ENCODE measurements around the gene DEFB121. TPM values are rescaled to one million over a fixed set of nuclear protein-coding genes. Genes with fewer than 3 reads are reported as not detected.

DEFB121 gene
- total and polyA plus RNA-seq, 10 of the 15 experiments (the other 5 are each of a cell fraction or from before 2014, with no cell fraction given): not detected

DNA sequence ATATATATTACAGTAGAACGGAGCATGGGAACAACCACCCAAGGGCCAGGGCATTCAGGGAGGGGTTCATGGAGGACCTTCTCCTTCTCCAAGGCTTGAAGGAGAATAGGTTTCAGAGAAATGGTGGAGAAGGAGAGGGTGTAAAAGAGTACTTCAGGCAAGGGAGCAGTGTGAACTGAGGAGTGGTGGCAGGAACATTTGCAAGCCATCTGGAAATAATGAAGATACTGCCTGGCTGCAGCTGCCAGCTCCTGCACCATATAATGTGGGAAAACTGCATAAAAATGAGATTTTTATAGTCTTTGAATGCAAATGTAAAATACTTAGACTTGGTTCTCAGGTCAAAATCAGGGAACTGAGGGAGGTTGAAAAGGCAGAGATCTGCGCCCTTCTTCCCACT is 9.6 kb upstream of the DEFB121 start (continued):
- TF ChIP-seq RFX5 (IDR thresholded peaks at IDR 0.05; ENCODE audit: low read depth, low read length) (no peak), MTA2 (IDR thresholded peaks at IDR 0.05; ENCODE audit: low read depth) (no peak)

DNA sequence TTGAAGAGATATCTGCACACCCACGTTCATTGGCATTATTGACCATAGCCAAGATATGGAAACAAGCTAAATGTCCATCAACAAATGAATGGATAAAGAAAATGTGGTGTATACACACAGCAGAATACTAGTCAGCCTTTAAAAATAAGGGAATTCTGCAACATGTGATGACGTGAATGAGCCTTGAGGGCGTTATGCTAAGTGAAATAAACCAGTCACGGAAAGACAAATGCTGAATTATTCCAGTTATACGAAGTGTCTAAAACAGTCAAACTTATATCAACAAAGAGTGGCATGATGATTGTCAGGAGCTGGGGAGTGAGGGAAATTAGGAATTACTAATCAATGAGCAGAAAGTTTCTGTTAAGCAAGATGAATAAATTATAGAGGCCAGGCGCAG is 8.4 kb upstream of the DEFB121 start:
- SMC1A ChIA-PET (ENCODE audit: uncharacterized antibody, unreplicated experiment): interaction anchor here (0.6 kb wide), 1 partner anchor 88 kb away, joined by 3 read pairs; no protein-coding TSS in a partner anchor
- no peaks in the 10 kb centered on the region for H4K20me1 ChIP-seq (ENCODE audit: control insufficient read depth, insufficient read depth)
- CTCF ChIA-PET: no interaction called here
- no peak overlapping the region for H3K4me3 ChIP-seq
- DNase-seq (ENCODE audit: low read depth, low spot score) (no peak), FAIRE-seq (no peak), ATAC-seq (no peak)
- in situ Hi-C loops (cut with MboI) (loop anchor here (5.0 kb wide), 1 partner anchor 48 kb away; no protein-coding TSS in a partner anchor), intact Hi-C loops (cut with micrococcal nuclease; ENCODE audit: unreplicated experiment) (no loop called here)
- no peaks in the 10 kb centered on the region for H3K79me2 ChIP-seq (ENCODE audit: control insufficient read depth, insufficient read depth, low read length)
- no peak overlapping the region for H3K9ac ChIP-seq (ENCODE audit: control insufficient read depth, insufficient read depth, low read length)
- no peak overlapping the region for H3K4me2 ChIP-seq (ENCODE audit: control insufficient read depth, insufficient read depth)
- RAD21 ChIA-PET (ENCODE audit: unreplicated experiment): no interaction called here
- no peaks in the 10 kb centered on the region for H3K9me3 ChIP-seq (replicated peaks; ENCODE audit: control insufficient read depth, insufficient read depth, low read length)
- no peak overlapping the region for H3K27ac ChIP-seq (ENCODE audit: control insufficient read depth, insufficient read depth)
- no peaks in the 10 kb centered on the region for H3K4me1 ChIP-seq (ENCODE audit: control insufficient read depth, insufficient read depth, low read length)
- TF ChIP-seq TCF7 (IDR thresholded peaks at IDR 0.05; ENCODE audit: borderline replicate concordance): no peak
- H3K27me3 ChIP-seq (replicated peaks in 1 of 2; ENCODE audit: control insufficient read depth in 2 of 2, insufficient read depth in 2 of 2, low read length in 1 of 2): no peaks in the 10 kb centered on the region
- POLR2A ChIA-PET: no interaction called here
- BruUV-seq (replicated peaks): no TSS peak
- H3K36me3 ChIP-seq (ENCODE audit: control insufficient read depth in 2 of 2, insufficient read depth in 2 of 2, low read length in 1 of 2): no peaks in the 10 kb centered on the region
- no peak overlapping the region for H2AFZ ChIP-seq (ENCODE audit: control insufficient read depth, low read depth, low read length)
- 34% methylated on average over 6 of the region's 6 CpGs for WGBS (ENCODE audit: insufficient coverage, insufficient replicate concordance, low lambda C conversion rate, missing lambda C conversion rate)

DNA sequence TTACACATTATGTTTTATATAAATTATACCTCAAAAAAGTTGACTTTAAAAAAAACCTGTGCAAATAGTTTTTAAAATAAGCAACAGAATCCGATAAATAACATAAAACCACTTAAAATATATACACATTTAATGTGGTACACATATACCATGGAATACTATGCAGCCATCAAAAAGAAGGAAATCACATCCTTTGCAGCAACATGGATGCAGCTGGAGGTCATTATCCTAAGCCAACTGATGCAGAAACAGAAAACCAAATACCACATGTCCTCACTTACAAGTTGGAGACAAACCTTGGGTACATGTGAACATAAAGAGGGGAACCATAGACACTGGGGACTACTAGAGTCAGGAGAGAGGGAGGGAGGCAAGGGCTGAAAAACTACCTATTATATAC is 4.0 kb upstream of the DEFB121 start:
- DNase-seq (ENCODE audit: low read depth, low spot score) (no peak), ATAC-seq (no peak), FAIRE-seq (no peak)
- Histone ChIP-seq H3K4me1 (ENCODE audit: control insufficient read depth, insufficient read depth, low read length) (no peaks in the 10 kb centered on the region), H3K9me3 (replicated peaks; ENCODE audit: control insufficient read depth, insufficient read depth, low read length) (no peaks in the 10 kb centered on the region), H3K36me3 (ENCODE audit: control insufficient read depth in 2 of 2, insufficient read depth in 2 of 2, low read length in 1 of 2) (no peaks in the 10 kb centered on the region), H3K27me3 (replicated peaks in 1 of 2; ENCODE audit: control insufficient read depth in 2 of 2, insufficient read depth in 2 of 2, low read length in 1 of 2) (no peaks in the 10 kb centered on the region), H3K79me2 (ENCODE audit: control insufficient read depth, insufficient read depth, low read length) (no peaks in the 10 kb centered on the region), H3K27ac (ENCODE audit: control insufficient read depth, insufficient read depth) (no peak overlapping the region), H3K4me3 (no peak overlapping the region), H2AFZ (ENCODE audit: control insufficient read depth, low read depth, low read length) (no peak overlapping the region), H4K20me1 (ENCODE audit: control insufficient read depth, insufficient read depth) (no peaks in the 10 kb centered on the region), H3K4me2 (ENCODE audit: control insufficient read depth, insufficient read depth) (no peak overlapping the region), H3K9ac (ENCODE audit: control insufficient read depth, insufficient read depth, low read length) (no peak overlapping the region)
- in situ Hi-C loops (cut with MboI): loop anchor here (5.0 kb wide), 1 partner anchor 52 kb away; no protein-coding TSS in a partner anchor
- SMC1A ChIA-PET (ENCODE audit: uncharacterized antibody, unreplicated experiment): no interaction called here
- POLR2A ChIA-PET: no interaction called here
- RAD21 ChIA-PET (ENCODE audit: unreplicated experiment): no interaction called here
- 0% methylated on average over 1 of the region's 1 CpG for whole genome bisulfite sequencing (ENCODE audit: insufficient coverage, insufficient replicate concordance, low lambda C conversion rate, missing lambda C conversion rate)
- CTCF ChIA-PET: no interaction called here
- TF ChIP-seq E2F8 (IDR thresholded peaks at IDR 0.05; ENCODE audit: low read depth, partially characterized antibody) (no peak), KDM1A (IDR thresholded peaks at IDR 0.05; ENCODE audit: borderline replicate concordance) (no peak), RELA (IDR thresholded peaks at IDR 0.05; ENCODE audit: borderline replicate concordance, partially characterized antibody) (no peak), WRNIP1 (IDR thresholded peaks at IDR 0.05; ENCODE audit: borderline replicate concordance, low read depth, low read length) (no peak), STAT1 (conservative IDR thresholded peaks at IDR 0.05) (no peak), POLR2A (IDR thresholded peaks at IDR 0.05; ENCODE audit: low read depth, low read length) (no peak), CREM (IDR thresholded peaks at IDR 0.05; ENCODE audit: low read depth) (no peak), ZNF622 (IDR thresholded peaks at IDR 0.05) (no peak), SMC3 (IDR thresholded peaks at IDR 0.05; ENCODE audit: borderline replicate concordance, low read length) (no peak), NFYB (IDR thresholded peaks at IDR 0.05; ENCODE audit: insufficient read depth, low read depth, low read length) (no peak), JUND (IDR thresholded peaks at IDR 0.05; ENCODE audit: low read depth, low read length) (no peak), TBL1XR1 (IDR thresholded peaks at IDR 0.05; ENCODE audit: low read depth, low read length) (no peak), HDAC2 (IDR thresholded peaks at IDR 0.05) (no peak), KAT2A (conservative IDR thresholded peaks at IDR 0.05; ENCODE audit: control insufficient read depth, low read depth, low read length) (no peak)
- BruUV-seq (replicated peaks): no TSS peak
- intact Hi-C loops (cut with micrococcal nuclease; ENCODE audit: unreplicated experiment): no loop called here

Data from GM12878 (cell line).